NCI-H748 treated with DMSO at 0.1 percent for 48 hours (cell line): ENCODE measurements around the gene PIK3R5.
A peak's percentile ranks its signal among the peaks of the same experiment; 100 is the strongest.

Source experiments
- DNase-seq: peaks from one replicate; lab custom pipeline; 2025; lab: John Stamatoyannopoulos, UW

The PIK3R5 gene

DNA sequence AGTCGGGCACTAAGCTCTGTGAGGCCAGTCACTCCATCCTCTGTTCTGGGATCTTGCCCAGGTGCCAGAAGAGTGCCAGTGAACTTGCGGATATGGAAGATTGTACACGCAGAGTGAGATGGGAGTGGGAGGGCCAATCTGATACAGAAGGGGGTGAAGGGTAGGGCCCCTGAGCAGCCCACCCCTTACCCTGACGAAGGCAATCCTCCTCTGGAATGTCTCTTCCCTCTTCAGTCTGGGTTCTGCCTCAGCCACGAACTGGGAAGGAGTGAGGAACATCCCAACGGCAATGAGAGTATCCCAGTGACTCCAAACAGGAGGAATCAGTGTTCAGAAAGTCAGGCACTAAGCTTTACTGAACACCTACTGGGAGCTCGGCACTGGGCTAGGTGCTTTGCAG lies 86.1 kb downstream of the PIK3R5 start:
- no peak for DNase-seq

GRCh38 chr17:8877984-8878383 lies 87.5 kb downstream of the PIK3R5 start:
- DNase-seq, result no peak

GRCh38 chr17:8875957-8876356 lies 89.5 kb downstream of the PIK3R5 start:
- no peak for DNase-seq

- DNase-seq, result no peak
These were observed 90.1 kb downstream of the PIK3R5 start for GRCh38 chr17:8875436-8875835.

DNA sequence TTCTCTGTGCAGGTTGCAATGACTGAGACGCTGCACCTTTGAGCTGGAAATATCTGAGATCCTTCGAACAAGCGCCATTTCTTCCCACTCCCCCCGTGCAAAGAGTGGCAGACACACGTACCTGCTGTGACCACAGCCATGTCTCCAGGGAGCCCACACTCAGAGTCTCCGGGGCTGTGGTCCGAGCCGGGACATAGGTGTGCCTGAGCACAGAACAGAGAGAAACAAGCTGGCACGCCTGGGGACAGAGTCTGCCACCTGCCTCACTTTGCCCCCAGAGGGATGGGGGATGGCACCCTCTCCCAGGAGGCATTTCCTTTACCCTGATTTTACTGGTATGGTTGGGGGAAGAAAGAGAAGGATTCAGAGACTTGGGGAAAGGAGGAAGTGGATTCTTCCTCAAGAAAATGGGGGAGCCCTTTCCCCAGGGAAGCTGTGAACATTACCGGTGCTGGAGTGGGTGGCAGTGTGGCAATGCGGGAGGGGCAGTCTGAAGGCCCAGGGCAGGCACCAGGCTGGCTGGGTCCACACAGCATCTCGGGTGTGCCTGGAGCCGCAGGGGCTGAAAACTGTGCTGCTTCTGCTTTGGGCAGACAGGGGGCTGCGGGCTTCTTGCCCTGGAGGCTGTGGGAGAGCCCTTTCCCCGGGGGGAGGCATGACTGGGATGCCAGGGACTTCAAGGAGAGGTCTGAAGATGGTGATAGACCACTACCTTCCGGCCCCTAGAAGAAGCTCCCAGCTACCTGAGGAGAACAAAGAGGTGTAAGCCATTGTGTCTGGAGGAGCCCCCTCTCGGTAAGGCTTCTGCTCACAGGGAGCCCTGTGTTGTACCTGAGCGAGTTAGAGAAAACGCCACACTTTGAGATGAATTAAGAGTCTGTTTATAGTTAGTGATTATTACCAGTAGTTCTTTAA lies 91.4 kb downstream of the PIK3R5 start:
- no peak for DNase-seq

GRCh38 chr17:8872705-8873435 lies 92.6 kb downstream of the PIK3R5 start:
- DNase-seq, result no peak

DNA sequence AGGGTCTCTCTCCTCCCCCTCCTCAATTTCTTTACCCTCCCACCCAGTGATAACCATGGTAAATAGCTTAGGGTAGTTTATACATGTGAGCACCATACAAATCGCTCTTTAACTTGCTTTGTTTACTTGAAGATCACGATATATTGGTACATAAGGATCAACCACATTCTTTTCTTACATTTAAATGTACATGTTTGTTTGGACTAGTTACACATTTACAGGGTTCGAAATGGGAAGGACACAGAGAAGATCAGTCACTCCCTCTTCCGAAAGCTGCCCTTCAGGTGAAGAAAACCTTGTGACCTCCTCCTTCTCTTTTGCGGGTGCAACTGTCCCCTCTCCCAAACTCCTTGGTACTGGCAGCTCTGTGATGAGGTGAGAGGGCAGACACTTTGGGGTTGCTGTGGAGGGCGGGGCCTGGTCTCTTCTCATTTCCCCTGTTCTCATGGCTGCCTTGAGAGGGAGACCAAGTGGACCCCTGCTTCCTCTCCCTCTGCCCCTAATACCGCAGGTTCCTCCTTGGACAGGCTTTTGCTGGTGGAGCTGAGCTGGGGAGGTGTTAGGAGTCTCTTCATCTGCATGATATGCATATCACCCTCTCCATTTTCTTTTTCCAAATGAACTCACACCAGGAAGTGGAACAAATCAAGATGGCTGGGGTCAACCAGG lies 93.3 kb downstream of the PIK3R5 start:
- DNase-seq, result no peak

- no peak for DNase-seq
These were observed 94.4 kb downstream of the PIK3R5 start for GRCh38 chr17:8871081-8871581.

- DNase-seq, result no peak
These were observed 95.0 kb downstream of the PIK3R5 start for GRCh38 chr17:8870406-8871040.

- DNase-seq, result no peak
These were observed 96.2 kb downstream of the PIK3R5 start for GRCh38 chr17:8869114-8869815.

DNA sequence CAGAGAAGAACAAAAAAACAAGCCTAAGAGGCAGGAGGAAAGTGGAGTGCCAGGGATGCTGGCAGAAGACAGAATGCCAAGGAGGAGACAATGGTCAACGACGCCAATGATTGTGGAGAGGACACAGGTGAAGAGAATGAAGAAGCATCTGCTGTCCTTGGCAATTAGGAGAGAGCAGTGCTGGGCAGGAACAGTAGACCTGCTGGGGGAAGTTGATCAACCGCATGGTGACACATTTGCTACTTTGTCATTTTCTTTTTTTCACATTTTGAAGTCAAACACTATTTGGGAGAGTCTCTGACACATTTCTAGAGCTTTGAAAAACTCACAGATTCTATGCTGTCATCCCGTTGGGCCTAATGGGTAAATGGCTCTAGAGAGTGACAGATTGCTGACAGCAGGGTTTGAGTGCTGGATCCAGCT lies 97.0 kb downstream of the PIK3R5 start:
- no peak for DNase-seq

GRCh38 chr17:8868092-8868491 lies 97.4 kb downstream of the PIK3R5 start:
- DNase-seq, result no peak

DNA sequence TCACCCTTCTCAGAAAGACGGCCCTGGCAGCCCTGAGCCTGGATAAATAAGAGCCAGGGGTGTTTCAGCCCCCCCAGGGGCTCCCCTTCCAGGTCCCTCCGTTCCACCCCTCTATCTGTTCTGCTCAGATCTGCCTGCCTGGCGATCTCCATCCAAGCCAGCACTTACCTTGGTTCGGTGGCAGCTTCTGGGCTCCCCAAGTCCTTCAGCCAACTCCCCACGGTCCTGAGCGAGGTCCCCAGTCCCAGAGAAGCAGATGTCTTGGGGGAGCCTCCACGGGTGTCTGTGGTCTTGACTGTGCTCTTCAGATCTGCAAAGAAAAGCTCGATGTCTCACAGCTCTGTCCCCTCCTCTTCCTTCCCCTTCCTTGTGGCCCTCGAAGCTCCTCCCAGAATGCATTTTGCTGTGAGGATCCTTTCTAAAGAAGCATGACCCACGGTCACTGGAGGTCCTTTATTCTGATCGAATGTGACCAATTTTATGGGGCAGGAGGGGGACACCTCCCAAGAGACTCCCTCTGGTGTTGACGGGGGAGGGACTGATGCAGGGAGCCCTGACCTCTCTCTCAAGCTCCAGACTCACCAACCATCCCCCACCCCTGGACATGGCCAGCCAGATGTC lies 98.0 kb downstream of the PIK3R5 start, which contains the start of gene PIK3R6:
Gene PIK3R6, minus strand, starts transcription at position 314 of the 621 bp plus-strand sequence. CDS start 17,880 bp downstream, outside the sequence.
- DNase-seq, result peak; percentile 50

DNA sequence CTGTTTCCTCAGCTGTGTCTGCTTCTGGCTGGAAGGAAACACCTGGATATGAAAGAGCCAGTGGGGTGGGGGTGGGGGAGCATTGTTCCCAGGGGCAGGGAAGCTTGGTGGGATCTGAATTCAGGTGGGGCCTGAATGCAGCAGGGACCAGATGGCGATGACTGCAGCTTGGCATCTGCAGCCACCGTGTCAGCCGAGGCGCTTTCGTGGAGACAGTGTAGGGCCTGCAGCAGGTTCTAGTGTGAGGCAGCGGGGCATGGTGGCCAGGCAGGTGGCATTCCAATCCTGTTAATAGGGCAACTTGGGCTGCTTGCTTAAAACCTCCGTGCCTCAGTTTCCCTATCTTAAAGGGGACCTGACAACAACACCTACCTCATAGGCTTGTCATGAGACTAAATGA lies 99.7 kb downstream of the PIK3R5 start:
- DNase-seq, result no peak

DNA sequence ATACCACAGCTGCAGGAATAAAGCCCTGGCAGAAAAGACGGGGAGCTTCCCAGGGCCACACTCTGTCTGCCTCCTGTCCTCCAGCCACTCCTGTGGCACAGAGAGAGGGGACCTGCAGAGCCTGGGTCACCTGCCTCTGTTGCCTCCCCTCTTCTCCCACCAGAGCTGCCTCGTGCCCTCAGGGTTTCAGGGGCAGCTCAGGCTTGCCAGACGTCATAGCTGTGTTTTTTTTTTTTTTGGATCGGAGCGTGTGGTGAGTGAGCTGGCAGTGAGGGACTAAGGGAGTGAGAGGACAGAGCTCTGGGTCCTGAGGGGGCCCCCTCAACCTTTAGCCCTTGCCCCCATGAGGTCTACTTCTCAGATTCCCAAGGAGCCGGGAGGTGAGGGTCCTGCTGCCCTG lies 100.1 kb downstream of the PIK3R5 start:
- DNase-seq, result no peak

GRCh38 chr17:8862213-8863056 lies 103.1 kb downstream of the PIK3R5 start:
- DNase-seq, result no peak

DNA sequence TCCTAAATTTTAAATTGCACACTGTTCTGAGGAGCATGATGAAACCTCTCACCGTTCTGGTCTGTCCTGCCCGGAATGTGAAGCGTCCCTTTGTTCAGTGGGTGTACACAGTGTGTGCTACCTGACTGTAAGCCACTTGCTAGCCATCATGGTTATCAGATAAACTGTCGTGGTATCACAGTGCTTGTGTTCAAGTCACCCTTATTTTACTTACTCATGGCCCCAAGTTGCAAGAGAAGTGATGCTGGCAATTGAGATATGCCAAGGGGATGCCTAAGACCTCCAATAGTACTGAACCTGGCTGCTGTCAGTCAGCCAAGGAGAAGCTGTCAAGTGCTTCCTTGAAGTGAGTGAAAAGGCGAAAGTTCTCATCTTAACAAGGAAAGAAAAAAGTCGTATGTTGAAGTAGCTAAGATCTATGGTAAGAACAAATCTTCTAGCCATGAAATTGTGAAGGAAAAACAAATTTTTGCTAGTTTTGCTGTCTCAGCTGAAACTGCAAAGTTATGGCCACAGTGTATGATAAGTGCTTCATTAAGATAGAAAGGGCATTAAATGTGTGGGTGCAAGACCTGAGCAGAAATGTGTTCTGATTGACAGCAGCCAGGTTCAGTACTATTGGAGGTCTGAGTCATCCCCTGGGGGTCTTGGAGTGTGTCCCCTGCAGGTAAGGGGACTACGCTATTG lies 103.9 kb downstream of the PIK3R5 start:
- no peak for DNase-seq

DNA sequence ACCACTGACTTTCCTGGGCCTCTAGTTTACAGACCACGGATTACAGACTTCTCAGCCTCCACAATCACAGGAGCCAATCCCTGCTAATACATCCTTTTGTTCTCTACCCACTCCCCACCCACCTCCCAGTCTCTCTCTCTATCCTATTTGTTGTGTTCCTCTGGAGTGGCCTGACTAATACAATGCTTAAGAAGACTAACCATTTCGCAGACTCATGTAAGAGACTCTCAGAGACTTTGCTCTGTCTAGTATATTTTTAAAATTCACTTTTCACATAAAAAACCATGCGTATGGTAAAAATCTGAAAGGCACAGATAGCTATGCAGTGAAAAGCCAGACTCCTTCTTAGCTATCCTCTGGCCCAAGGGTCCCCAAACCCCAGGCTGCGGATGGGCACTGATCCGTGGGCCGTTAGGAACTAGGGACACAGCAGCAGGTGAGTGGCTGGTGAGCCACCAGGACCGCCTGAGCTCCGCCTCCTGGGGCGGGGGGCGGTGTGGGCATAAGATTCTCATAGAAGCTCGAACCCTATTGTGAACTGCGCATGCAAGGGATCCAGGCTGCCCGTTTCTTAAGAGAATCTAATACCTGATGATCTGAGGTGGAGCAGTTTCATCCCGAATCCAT lies 105.6 kb downstream of the PIK3R5 start:
- no peak for DNase-seq
